ENCODE data around the gene BCR. TPM values are rescaled to one million over a fixed set of nuclear protein-coding genes. Genes with fewer than 3 reads are reported as not detected.

BCR gene
- total RNA-seq, 1 donor from 2014 or later, result 102 TPM

GRCh38 chr22:23153994-23154393 is 26.3 kb upstream of the BCR start:
- no peak overlapping the region for H3K27ac Mint-ChIP-seq
- DNase-seq (ENCODE audit: low spot score, unreplicated experiment), result no peak

DNA sequence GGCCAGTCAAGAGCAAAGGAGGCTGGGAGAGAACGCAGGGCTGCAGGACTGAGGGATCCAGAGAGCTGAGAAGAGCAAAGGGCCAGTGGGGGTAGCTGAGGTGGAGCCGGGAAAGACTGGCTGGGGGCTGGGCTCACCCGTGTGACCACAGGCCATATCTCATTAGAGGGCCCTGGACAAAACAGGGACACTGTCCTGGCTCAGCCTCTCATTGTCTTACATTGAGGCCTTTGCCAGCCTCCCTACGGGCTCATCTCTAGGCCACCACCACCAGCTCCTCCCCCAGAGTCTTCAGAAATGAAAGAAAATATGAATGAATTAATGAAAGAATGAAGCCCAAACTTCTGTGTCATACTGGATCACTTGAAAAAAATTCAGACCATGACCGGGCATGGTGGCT is 25.8 kb upstream of the BCR start:
- Mint-ChIP-seq H3K4me3 (ENCODE audit: low read depth) (no peak overlapping the region), H3K27me3 (no peaks in the 10 kb centered on the region), H3K4me1 (ENCODE audit: low read depth) (peaks cover 2% of the 10 kb centered on the region), H3K36me3 (ENCODE audit: insufficient read depth) (peaks cover 12% of the 10 kb centered on the region), H3K27ac (no peak overlapping the region), H3K9me3 (ENCODE audit: low read depth) (no peaks in the 10 kb centered on the region)
- DNase-seq (ENCODE audit: low spot score, unreplicated experiment), result no peak
- TF ChIP-seq, protein P1, sequence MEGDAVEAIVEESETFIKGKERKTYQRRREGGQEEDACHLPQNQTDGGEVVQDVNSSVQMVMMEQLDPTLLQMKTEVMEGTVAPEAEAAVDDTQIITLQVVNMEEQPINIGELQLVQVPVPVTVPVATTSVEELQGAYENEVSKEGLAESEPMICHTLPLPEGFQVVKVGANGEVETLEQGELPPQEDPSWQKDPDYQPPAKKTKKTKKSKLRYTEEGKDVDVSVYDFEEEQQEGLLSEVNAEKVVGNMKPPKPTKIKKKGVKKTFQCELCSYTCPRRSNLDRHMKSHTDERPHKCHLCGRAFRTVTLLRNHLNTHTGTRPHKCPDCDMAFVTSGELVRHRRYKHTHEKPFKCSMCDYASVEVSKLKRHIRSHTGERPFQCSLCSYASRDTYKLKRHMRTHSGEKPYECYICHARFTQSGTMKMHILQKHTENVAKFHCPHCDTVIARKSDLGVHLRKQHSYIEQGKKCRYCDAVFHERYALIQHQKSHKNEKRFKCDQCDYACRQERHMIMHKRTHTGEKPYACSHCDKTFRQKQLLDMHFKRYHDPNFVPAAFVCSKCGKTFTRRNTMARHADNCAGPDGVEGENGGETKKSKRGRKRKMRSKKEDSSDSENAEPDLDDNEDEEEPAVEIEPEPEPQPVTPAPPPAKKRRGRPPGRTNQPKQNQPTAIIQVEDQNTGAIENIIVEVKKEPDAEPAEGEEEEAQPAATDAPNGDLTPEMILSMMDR (IDR thresholded peaks at IDR 0.05; ENCODE audit: unreplicated experiment), result no peak

More at GRCh38 chr22:23153994-23154393, 26.3 kb upstream of the BCR start:
- Mint-ChIP-seq H3K36me3 (ENCODE audit: insufficient read depth) (peaks cover 12% of the 10 kb centered on the region), H3K4me1 (ENCODE audit: low read depth) (peaks cover 2% of the 10 kb centered on the region), H3K27me3 (no peaks in the 10 kb centered on the region), H3K4me3 (ENCODE audit: low read depth) (no peak overlapping the region), H3K9me3 (ENCODE audit: low read depth) (no peaks in the 10 kb centered on the region)
- TF ChIP-seq, protein P1 (IDR thresholded peaks at IDR 0.05; ENCODE audit: unreplicated experiment), result no peak

DNA sequence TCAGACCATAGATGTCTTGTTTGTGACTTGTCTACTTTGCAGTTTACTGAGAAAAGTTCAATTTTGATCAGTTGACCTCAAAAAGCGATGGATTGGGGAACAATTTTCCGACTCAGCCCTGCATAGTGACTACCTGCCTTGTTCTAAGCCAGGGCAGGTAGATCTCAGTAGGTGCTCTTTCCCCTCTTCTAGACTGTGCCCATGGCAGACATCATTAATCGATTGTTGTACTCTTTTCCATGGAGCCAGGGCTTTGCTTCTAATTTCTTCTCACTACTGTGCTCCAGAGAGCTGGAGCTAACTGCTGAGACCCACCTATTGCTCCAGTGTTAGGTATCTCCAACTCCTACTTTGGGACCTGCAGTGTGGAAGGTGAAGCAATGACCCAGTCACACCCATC is 25.2 kb upstream of the BCR start:
- Mint-ChIP-seq H3K4me3 (ENCODE audit: low read depth) (no peak overlapping the region), H3K27me3 (no peaks in the 10 kb centered on the region), H3K27ac (no peak overlapping the region), H3K36me3 (ENCODE audit: insufficient read depth) (peaks cover 8% of the 10 kb centered on the region), H3K9me3 (ENCODE audit: low read depth) (no peaks in the 10 kb centered on the region), H3K4me1 (ENCODE audit: low read depth) (peaks cover 2% of the 10 kb centered on the region)
- TF ChIP-seq, protein P1 (IDR thresholded peaks at IDR 0.05; ENCODE audit: unreplicated experiment), result no peak
- DNase-seq (ENCODE audit: low spot score, unreplicated experiment), result no peak

- H3K4me1 Mint-ChIP-seq (ENCODE audit: low read depth), result peaks cover 2% of the 10 kb centered on the region
- H3K4me3 Mint-ChIP-seq (ENCODE audit: low read depth), result no peak overlapping the region
- no peak overlapping the region for H3K27ac Mint-ChIP-seq
- H3K9me3 Mint-ChIP-seq (ENCODE audit: low read depth), result no peaks in the 10 kb centered on the region
- H3K36me3 Mint-ChIP-seq (ENCODE audit: insufficient read depth), result peaks cover 8% of the 10 kb centered on the region
- H3K27me3 Mint-ChIP-seq, result no peaks in the 10 kb centered on the region
- no peak for DNase-seq (ENCODE audit: low spot score, unreplicated experiment)
- TF ChIP-seq, protein P1 (IDR thresholded peaks at IDR 0.05; ENCODE audit: unreplicated experiment), result no peak
Measured at GRCh38 chr22:23155831-23156230, 24.5 kb upstream of the BCR start.

DNA sequence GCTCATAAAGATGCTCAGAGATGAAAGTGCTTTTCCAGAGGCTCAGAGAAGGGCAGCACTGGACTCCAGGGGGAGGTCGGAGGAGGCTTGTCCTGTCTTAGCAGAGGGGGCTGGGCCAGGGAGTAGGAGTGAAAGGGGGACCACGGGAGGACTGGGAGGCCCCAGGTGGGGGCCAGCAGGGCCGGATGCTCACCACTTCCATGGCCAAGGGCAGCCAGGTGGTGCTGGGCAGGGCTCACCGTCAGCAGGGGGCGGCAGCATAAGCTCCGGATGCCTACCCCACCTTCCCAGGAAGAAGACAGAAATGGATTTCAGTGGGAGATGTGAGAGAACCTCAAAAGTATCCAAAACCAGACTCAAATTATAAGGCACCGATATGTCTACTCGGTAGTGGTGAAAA is 24.0 kb upstream of the BCR start:
- Mint-ChIP-seq H3K36me3 (ENCODE audit: insufficient read depth) (peaks cover 8% of the 10 kb centered on the region), H3K9me3 (ENCODE audit: low read depth) (no peaks in the 10 kb centered on the region), H3K4me1 (ENCODE audit: low read depth) (peaks cover 2% of the 10 kb centered on the region), H3K27me3 (no peaks in the 10 kb centered on the region), H3K27ac (no peak overlapping the region), H3K4me3 (ENCODE audit: low read depth) (no peak overlapping the region)
- TF ChIP-seq, protein P1 (IDR thresholded peaks at IDR 0.05; ENCODE audit: unreplicated experiment), result no peak
- DNase-seq (ENCODE audit: low spot score, unreplicated experiment), result no peak
